ENCODE results near the gene QRSL1. TPM values are rescaled to one million over a fixed set of nuclear protein-coding genes. Genes with fewer than 3 reads are reported as not detected.
A peak's percentile ranks its signal among the peaks of the same experiment; 100 is the strongest.
"Not testable (repeated sequence)": the region's sequence is repeated elsewhere in the genome, so short reads cannot be mapped to it uniquely, and the experiment has no call there.

QRSL1 gene, protein sequence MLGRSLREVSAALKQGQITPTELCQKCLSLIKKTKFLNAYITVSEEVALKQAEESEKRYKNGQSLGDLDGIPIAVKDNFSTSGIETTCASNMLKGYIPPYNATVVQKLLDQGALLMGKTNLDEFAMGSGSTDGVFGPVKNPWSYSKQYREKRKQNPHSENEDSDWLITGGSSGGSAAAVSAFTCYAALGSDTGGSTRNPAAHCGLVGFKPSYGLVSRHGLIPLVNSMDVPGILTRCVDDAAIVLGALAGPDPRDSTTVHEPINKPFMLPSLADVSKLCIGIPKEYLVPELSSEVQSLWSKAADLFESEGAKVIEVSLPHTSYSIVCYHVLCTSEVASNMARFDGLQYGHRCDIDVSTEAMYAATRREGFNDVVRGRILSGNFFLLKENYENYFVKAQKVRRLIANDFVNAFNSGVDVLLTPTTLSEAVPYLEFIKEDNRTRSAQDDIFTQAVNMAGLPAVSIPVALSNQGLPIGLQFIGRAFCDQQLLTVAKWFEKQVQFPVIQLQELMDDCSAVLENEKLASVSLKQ
- 5.9 and 8.2 TPM in 2 replicates for total RNA-seq (2014; rRNA removed; shearing (Covaris generic))

DNA sequence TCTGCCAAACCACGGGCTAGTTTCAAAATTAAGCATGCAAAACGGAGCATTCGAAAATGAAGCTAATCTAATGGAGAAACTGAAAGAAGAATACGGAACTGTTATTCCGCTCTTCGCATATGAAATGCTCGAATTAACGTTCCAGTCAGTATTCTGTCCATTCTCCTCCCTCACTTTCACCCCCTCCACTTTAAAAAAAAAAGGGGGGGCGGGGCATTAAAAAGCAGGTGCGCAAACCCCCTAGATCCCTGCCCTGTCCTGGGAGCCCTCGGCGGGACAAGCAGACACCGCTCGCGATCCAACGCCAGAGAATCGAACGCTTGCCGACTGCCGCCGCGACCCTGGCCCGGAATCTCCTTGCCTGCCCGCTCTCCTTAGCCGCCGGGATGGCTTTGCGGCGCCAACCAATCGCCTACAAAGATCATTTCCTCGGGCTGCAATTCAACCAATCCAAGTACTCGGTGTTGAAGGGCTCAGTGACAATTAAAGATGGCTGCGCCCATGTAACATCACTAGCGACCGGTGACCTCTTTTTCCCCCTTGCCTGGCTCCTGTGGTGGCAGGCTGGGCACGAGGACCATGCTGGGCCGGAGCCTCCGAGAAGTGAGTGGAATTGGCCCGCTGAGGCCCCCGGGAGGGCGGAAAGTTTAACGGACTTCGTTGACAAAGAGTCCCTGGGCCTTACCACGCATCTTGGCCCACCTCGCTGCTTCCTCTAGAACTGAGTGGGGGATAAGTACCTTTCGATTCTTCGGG is at the start of gene QRSL1, which contains the start of gene RTN4IP1:
QRSL1 (plus strand) TSS at position 476 of the 756 bp plus-strand sequence; CDS start at position 580, 104 bp downstream.
RTN4IP1 (minus strand) TSS at position 396 of the 756 bp plus-strand sequence. CDS start 477 bp downstream, outside the sequence.
- peak; percentile 76 for DNase-seq (ENCODE audit: low spot score)

DNA sequence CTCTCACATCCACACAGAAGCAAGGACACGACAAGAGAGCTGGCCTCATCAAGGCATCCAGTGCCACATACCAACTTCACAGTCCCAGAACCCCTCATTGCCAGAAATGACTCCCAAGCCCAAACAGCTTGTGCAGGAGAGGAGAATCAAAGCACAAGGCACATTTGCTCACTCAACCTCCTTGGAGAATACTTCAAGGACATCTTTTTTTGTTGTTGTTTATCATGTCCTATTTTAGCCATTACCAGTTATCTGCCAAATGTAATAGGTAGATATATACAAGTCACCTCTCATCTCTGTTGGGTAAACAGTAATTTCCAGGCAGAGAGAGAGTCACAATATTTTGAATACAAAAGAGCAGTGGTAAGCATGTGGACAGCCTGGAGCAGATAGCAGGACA is 47.9 kb upstream of the QRSL1 start:
- no peak for DNase-seq (ENCODE audit: low spot score)

DNA sequence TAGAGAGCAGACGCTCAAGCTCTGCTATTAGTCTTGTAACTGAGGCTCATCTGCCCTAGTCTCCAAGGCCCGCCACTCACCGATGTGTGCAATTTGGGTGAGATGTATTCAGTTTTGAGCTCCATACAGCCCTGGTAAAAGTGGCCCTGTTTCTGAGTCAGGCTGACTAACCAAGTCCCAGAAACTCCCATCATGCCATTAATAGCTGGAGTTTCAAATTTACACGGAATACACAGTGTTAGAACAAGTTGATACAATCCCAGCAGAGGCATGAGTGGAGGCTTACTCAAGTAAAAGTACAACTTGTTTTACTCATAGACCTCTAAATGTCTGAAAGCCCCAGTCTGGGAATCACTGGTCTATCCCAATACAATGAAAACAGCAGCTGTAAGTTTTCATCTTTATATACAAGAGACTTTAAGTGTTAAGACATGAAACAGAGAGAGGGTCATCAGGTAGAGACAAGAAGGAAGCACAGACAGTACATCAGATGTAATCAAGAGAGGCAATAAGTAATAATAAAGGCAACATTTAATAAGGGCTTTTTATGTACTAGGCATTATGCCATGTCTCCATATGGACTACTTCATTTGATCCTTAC is 42.5 kb upstream of the QRSL1 start:
- no peak for DNase-seq (ENCODE audit: low spot score)

DNA sequence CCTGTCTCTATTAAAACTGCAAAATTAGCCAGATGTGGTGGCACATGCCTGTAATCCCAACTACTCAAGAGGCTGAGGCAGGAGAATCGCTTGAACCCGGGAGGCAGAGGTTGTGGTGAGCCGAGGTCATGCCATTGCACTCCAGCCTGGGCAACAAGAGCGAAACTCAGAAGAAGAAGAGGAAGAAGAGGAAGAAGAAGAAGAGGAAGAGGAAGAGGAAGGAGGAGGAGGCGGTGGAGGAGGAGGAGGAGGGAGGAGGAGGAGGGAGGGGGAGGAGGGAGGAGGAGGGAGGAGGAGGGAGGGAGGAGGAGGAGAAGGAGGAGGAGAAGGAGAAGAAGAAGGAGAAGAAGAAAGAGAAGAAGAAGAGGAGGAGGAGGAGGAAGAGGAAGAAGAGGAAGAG is 40.4 kb upstream of the QRSL1 start:
- not testable (repeated sequence) for DNase-seq (ENCODE audit: low spot score)

DNA sequence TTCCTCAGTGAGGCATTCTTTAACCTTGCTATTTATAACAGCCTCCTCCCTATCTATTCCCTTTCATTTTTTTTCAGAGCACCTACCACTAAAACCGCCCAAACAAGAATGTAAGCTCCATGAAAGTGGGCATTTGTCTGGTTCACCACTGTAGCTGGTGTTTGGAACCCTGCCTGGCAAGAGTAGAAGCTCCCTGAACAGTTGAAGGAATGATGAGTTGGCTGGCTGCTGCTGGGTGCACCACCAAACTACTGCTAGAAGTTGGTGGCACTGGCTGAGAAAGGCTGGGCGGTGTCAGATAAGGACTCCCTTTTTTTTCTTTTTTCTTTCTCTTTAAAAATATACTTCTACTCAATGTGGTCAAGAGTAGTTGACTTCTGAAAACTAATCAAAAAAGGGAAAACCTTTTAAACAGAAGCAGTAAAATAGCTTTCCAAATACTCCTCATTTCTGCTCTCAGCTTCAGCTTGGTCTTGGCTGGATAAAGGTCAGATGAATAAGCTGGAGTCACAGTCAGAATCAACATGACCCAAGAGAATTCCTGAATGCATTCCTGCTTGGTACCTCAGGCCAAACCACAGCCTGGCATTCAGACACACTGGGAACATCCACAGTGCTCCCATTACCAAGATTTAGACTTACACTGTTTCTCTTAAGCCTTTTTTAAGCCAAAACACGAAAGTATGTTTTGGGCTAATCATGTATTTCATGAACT is 38.1 kb upstream of the QRSL1 start:
- peak; percentile 35 for DNase-seq (ENCODE audit: low spot score)

DNA sequence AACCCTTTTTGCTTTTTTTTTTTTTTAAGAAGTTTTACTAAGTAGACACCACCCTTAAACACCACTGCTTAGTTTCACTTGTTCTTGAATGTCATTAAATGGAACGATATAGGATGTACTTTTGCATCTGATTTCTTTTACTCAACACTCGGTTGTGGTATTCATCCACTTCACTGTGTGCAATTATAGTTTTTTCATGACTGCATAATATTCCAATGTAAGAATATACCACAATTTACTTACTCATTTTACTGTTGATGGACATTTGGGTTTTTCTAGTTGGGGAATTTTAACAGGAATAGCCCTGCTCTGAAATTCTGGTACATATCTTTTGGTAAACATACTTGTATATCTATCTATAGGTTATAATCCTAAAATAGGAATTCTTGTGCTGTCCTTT is 29.9 kb upstream of the QRSL1 start:
- DNase-seq (ENCODE audit: low spot score) = no peak

DNA sequence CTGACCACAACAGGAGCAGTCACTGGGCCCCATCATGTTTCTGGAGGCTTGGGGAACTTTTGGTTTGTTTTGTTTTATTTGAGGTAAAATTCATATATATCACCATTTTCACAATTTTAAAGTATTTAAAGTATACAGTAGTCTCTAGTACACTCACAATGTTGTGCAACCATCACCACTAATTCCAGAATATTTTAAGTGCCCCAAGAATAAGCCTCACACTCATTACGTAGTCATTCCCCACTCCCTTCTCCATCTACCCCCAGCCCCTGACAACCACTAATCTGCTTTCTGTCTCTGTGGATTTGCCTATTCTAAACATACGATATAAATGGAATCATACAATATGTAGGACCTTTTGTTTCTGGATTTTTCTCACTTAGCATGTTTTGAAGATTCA is 29.0 kb upstream of the QRSL1 start:
- no peak for DNase-seq (ENCODE audit: low spot score)

DNA sequence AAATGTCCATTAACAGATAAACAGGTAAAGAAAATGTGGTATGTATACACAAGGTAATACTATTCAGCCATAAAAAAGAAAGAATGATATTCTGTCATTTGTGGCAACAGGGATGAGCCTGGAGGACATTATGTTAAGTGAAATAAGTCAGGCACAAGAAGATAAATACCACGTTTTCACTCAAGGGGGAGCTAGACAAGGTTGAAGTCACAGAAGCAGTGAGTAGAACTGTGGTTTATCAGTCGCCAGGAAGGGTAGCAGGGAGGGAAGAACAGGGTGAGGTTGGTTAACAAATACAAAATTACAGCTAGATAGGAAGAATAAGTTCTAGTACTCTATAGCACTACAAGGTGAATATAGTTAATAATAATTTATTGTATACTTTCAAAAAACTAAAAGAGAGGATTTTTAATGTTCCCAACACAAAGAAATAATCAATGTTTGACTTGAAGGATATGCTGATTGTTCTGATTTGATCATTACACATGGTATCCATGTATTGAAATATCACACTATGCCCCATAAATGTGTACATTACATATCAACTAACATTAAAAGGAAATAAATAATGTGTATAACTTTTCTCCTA is 21.2 kb upstream of the QRSL1 start:
- peak; percentile 53 for DNase-seq (ENCODE audit: low spot score)

DNA sequence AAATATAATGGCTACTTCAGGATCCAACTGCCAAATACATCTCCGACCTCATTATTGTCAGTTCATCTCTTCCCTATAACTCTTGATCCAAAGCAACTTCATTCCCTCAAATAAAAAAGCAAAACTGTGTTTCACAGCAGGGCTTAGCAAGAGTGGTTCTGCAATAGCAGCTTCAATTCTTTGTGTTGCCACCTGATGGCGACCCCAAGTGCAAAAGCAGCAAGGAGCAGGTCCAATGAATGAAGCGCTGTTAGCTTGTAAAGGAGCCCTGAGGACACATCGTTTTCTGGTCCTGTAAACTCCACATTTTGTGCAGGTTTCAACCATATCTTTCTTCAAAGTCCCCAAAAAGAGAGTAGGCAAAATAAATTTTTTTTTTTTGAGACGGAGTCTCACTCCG is 19.7 kb upstream of the QRSL1 start:
- DNase-seq (ENCODE audit: low spot score) = peak; percentile 25

DNA sequence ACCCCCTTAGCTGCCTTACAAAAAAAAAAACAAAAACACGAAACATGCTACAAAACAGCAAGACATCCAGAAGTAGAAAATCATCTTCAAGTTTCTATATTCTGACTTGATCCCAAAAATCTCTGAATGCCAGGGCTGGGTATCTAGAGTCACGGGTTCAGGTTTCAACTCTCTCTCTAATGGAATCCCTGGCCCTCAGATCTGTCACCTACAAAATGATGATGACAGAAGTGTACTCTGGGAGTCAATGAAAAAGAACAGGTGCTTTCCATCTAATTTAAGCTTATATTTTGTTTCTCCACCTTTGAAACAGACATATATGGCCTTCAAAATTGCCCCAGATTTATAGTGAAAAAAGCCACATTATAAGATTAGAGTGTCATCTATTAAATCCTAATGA is 18.3 kb upstream of the QRSL1 start:
- DNase-seq (ENCODE audit: low spot score) = no peak

DNA sequence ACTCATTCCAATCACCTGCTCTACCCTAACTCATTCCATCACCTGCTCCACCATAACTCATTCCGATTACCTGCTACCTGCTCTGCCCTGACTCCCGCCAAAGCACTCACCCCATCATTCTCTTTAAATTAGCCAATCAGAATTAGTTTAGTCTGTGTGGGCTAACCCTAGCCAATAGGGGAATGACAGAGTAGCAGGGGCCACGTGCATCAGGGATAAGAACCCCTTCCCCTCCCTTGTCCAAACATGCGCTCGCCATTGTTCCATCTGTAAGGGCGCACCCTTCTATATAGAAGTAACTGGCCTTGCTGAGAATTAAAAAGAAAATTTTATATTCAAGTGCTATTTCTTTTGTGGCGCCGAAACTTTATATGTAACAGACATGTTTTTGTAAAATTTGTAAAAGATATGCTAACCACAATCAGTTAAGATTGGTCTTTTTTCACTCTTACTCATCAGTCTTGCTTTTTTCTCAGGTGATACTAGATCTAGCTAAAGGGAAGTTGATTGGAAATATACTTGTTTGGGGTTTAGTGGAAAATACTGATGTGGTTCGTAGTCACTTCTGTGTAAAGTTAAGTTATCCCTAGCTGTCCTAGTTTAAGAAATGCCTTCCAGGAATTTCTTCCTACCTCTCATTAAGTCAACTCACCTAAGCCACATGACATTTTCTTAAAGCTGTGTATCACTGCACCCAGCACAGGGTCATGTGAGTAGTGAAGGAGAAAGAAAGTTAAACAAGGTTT is 16.5 kb upstream of the QRSL1 start:
- no peak for DNase-seq (ENCODE audit: low spot score)

DNA sequence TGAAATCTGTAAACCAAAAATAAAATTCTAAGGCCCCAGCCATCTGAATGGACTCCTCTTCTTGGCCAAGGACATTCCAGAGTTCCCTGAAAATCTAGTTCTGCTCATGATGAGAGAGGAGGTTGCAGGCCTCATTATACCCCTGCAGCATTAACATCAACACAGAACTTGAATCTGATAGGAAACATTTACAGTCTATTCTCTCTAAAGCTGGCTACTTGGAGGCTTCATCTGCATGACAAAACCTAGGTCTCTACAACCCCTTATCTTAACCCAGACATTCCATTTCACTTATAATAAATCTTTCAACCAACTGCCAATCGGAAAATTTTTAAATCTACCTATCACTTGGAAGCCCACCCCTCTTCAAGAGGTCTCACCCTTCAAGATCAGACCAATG is 15.8 kb upstream of the QRSL1 start:
- DNase-seq (ENCODE audit: low spot score) = no peak

DNA sequence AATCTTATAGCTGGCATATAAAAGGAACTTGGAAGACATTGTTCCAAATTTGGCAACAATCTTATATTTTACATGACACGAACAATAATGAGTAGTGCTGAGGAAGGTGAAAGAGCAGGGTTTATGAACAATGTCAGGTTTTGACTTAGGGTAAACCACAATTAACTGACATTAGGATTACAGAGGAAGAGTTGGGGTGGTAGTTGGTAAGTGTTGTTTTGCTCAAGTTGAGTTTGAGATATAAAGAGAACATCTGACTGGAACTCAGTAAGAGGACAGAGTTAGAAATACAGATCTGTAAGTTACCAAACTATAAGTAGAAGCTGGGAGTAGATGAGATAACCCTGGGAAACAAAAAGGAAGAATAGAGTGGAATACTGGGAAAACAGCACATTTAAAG is 15.2 kb upstream of the QRSL1 start:
- DNase-seq (ENCODE audit: low spot score) = no peak

DNA sequence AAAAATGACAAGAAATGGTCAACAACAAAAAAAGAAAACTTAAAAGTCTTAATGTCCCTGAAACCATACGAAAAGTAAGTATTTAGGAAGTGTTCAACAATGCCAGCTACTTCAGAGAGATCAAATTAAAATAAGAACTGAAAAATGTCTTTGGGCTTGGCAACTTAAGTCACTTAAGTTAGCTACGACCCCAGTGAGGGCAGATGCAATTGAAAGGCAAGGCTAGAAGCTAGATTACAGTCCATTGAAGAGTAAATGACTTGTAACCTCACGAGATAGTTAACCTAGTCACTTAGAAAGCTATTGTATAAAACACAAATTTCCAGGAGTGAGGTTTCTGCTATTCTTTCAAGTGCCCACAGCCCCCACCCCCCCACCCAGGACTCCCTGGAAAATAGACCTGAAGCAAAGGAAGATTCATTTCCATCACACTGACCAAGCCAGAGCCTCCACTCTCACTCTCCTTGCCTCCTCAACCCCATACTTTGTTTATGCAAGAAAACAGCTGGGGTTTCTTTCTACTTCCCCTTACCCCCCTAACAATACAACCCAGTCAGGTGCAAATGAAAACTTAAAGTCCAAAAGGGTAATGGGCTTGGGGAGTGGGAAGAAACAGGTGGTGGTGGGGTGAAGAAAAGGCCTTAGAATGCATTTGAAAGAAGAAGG is 14.7 kb upstream of the QRSL1 start:
- no peak for DNase-seq (ENCODE audit: low spot score)

DNA sequence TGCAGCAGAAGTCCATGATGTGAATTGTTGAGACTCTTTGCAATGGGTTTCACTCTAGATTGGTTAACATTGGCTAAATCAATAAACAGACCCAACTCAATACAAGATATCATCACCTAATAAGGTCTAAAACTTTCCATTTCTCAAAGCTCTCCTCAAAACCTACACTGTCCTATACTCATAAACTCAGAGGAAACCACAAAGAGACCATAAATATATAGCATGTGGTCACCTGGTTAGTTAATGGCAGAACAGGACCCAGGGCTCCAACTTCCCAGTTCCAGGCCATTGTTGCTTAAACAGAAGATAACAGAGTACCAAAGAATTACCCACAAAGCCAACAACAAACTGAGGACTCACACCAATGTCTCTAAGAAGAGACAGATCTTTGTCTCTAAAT is 12.1 kb upstream of the QRSL1 start:
- no peak for DNase-seq (ENCODE audit: low spot score)

DNA sequence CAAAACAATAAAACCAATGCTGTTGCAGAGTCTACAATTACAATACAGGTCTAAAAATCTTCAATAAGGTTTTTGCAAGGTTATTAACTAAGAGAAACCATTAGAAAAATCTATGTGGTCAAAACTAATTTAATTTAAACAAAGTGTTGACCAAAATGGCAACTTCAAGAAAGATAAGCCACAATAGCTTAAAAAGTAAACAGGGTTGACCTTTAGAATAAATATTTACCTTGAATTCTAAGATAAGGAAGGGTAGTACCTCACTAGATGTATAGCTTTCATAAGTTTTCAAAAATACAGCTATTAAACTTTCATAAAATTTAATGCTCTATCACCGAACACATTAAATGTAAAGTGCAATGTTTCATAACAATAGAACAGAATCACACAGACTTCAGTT is 11.5 kb upstream of the QRSL1 start:
- DNase-seq (ENCODE audit: low spot score) = no peak

DNA sequence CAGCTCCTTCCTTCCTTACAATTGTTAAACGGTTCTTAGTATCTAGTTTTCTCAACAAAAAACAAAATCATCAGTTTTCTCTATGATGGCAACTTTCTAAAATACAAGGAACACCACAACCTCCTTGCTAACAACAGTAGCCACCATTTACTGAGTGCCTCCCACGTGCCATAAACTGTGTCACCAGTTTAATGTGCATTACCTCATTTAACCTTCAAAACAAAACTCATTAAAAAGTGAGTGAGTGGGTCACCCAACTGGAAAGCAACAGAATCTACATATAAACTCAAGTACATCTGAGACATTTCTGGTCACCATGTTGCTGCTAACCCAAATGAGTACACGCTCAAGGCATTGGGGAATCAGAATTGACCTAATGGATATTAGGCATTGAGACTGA is 11.1 kb upstream of the QRSL1 start:
- DNase-seq (ENCODE audit: low spot score) = no peak

DNA sequence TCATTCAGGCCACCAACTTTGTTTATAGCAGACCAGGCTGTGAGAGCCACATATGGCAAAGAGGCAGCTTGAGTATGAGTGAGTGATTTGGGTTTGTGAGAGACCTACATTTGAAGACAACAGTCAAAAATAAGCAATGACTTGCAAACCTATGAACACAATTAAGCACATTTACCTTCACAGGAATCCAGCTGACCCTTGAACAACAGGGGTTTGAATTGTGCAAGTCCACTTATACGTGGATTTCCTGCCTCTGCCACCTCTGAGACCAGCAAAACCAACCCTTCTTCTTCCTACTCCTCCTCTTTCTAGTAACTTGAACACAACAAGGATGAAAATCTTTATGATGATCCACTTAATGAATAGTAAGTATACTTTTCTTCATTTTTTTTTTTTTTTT is 10.2 kb upstream of the QRSL1 start:
- DNase-seq (ENCODE audit: low spot score) = no peak

DNA sequence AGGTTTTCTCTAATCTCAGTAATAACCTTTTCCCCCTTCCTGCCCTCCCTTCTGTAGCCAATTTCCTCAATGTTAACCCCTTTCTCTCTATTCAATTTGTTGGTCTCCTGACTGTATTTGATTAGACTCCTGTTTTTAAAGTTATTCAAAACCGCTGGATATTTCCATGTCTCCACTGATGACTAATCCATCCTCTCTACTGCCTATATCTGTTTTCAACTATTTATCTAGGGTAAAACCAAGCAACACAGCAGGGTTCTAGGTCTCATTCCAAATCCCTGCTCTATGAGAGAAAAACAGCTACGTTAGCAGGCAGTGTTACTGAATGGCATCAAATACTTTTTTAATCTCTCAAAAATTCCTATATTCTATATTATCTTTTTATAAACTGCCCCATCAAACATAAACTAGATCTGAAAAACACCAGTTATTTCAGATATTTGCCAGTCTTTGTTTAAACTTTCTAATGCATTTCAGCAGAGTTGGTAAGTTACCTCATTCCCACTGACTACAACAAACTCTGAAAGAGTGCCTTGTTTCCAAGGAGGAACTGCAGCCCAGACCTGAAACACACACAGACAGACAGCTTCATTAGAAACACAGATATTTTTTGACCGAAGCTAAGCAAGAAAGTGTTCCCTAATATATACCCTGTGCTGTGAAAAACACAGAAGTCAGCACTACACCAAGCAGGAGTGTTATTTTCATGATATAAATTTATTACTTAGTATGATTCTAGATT is 8.3 kb upstream of the QRSL1 start:
- DNase-seq (ENCODE audit: low spot score) = peak; percentile 12

All from H4 (cell line).